ENCODE data around the gene IFIT3.
A peak's percentile ranks its signal among the peaks of the same experiment; 100 is the strongest.
"Not testable (repeated sequence)": the region's sequence is repeated elsewhere in the genome, so short reads cannot be mapped to it uniquely, and the experiment has no call there.

Gene IFIT3

DNA sequence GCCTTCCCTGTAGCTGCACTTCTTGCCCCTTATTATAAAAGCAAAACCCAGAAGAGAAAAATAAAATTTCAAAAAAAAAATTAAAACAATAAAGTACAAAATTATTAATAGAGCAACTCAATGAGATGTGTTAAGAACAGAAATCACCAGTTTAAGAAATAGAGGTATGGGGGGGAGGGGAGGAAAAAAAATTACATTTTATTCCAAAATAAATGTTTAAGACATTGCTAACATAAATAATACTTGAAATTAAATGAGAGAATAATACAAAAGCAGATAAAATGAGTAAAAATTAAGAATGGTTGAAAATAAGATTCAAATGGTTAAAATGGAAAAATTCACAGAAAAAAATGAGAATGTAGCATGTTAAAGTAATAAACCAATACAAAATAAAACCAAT is 22.9 kb upstream of the IFIT3 start:
- DNase-seq, result no peak

DNA sequence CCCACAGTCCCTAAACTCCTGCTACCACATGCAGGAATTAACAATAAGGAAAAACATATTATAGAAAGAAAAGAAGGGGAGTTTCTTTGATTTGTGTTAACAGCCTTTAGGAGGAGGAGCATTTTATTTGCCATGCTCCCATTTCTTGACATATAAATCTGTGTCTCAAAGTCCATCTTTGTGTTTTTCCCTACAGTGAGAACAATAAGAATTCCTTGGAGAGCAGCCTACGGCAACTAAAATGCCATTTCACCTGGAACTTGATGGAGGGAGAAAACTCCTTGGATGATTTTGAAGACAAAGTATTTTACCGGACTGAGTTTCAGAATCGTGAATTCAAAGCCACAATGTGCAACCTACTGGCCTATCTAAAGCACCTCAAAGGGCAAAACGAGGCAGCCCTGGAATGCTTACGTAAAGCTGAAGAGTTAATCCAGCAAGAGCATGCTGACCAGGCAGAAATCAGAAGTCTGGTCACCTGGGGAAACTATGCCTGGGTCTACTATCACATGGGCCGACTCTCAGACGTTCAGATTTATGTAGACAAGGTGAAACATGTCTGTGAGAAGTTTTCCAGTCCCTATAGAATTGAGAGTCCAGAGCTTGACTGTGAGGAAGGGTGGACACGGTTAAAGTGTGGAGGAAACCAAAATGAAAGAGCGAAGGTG is 21.9 kb upstream of the IFIT3 start:
- DNase-seq, result no peak

GRCh38 chr10:89306434-89307268 is 21.1 kb upstream of the IFIT3 start:
- DNase-seq, result no peak

- no peak for DNase-seq
These were observed 20.6 kb upstream of the IFIT3 start for GRCh38 chr10:89307269-89307577.

- DNase-seq, result no peak
These were observed 19.5 kb upstream of the IFIT3 start for GRCh38 chr10:89308266-89308665.

DNA sequence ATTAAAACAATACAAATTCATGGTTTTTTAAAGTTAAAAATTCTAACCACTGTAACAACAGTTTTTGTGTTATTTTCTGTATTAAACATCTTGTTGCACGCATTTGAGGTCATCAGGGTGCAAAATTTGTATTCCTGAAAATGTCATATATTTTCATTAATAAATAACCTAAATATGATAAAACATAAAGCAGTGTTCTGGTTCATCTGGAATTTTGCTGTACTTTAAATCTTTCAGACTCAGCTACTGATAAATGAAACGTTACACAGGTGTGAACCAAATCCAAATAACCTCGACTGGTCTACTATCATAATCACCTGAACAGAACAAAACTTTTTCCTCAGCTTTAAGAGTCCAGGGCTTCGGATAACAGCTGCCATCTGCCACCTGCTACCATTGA is 19.1 kb upstream of the IFIT3 start:
- DNase-seq, result no peak

DNA sequence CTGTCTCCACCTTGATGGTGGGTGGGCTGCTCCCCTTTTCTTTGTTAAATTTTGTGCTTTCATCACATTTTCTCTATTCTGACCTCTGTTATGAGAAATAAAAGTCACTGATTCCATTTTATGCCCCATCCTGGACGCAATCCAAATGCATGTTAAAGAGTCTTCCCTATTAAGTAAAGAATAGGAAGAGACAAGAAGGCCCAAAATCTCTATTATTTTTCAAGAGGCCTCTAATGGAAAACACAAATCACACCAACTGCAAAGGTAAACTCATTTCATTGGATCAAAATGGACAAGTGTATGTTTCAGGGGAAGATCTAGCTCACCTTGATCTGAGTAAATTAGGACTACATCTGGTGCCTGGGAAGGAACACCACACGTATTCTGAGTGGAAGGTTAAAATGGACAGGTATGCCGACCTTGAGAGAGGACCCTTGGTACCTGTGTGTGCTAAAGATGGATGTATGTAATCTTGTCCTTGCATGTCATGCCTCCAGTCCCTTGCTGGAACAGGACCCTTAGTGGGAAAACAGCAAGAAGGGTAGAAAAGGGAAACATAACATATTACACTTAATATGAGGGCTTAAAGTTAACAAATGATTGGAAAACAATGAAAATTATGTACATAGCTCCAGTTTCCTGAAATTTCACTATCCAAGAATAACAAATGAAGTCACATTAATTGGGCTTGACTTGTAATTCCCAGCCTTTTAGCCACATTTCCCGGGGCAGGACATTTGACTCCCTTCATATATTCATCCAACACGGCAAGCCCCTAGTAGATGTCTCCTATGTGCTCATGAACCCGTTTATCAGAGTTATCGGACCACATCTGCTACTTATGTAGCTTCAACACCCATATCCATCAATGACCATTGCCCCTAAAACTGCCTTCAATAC is 18.4 kb upstream of the IFIT3 start:
- DNase-seq, result no peak

DNA sequence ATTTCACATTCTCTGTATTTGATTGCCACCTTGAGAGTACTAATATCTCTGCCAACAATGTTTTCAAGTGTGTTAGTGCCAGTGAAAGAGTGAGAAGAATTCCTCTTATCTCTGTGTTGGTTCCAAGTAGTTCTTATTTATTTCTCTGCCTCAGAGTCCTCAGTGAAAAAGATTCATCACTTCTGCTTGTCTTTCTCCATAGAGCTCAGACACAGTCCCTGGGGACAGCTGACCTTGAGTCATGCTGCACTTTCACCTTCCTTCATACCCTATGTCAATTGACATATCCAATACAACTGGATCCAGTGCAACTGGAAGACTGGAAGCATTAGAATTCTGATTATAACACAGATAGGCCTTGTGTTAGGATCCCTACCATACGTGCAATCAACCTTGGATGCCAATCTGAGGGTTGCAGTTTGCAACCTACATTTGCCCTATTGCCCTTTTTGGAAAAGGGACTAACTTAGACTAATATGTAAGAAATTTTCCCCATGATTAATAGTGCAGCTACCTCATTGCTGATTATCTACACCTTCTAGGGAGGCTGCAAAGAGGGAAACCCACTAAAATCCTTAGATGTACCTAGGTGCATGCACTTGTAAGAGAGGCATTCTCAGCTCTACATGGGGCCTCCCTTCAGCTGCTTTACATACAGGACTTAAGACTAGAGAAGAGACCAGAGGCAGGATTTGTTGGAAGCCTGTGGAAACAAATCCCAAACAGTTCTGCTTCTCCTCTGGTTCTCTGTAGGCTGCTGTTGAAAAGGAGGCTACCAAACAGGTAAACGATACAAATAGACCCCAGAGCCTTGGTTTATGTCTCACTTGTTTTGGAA is 17.5 kb upstream of the IFIT3 start:
- DNase-seq, result no peak

- DNase-seq, result no peak
These were observed 14.8 kb upstream of the IFIT3 start for GRCh38 chr10:89312973-89313372.

DNA sequence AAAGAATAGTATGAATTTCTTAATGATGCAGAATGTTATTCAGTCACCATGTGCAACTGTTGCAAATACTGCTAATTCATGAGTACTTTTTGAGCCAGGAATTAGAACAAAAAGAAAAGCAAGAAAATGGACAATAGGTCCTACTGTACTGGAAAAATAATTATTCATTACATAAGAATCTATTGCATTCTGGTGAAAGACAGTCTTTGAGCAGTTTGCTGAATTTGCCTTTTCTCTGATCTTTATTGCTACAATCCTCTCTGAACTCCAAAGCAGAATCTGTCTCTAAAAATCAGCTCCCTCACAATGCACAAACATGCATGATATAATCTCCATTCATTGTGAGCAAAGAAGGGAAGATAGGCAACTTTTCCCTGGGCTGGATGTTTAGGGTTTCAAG is 13.1 kb upstream of the IFIT3 start:
- DNase-seq, result no peak

DNA sequence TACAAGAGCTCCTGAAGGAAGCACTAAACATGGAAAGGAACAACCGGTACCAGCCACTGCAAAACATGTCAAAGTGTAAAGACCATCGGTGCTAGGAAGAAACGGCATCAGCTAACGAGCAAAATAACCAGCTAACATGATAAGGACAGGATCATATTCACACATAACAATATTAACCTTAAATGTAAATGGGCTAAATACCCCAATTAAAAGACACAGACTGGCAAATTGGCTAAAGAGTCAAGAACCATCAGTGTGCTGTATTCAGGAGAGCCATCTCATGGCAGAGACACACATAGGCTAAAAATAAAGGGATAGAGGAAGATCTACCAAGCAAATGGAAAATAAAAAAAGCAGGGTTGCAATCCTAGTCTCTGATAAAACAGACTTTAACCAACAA is 9.8 kb upstream of the IFIT3 start:
- not testable (repeated sequence) for DNase-seq

DNA sequence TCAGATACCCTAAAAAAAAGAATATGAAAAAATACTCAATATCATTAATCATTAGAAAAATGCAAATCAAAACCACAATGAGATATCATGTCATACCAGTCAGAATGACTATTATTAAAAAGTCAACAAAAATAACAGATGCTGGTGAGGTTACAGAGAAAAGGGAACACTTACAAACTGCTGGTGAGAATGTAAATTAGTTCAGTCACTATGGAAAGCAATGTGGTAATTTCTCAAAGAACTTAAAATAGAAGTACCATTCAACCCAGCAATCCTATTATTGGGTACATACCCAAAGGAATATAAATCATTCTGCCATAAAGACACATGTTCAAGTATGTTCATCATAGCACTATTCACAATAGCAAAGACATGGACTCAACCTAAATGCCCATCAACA is 2.7 kb upstream of the IFIT3 start:
- not testable (repeated sequence) for DNase-seq

DNA sequence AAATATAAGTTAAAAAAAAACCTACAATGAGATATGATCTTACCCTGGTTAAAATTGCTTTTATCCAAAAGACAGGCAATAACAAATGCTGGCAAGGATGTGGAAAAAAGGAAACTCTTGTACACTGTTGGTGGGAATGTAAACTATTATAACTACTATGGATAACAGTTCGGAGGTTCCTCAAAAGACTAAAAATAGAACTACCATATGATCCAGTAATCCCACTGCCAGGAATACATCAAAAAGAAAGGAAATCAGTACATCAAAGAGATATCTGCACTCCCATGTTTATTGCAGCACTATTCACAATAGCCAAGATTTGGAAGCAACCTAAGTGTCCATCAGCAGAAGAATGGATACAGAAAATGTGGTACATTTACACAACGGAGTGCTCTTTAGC is 1.9 kb upstream of the IFIT3 start:
- not testable (repeated sequence) for DNase-seq

GRCh38 chr10:89329151-89329550 is 1.4 kb downstream of the IFIT3 start:
- no peak for DNase-seq

DNA sequence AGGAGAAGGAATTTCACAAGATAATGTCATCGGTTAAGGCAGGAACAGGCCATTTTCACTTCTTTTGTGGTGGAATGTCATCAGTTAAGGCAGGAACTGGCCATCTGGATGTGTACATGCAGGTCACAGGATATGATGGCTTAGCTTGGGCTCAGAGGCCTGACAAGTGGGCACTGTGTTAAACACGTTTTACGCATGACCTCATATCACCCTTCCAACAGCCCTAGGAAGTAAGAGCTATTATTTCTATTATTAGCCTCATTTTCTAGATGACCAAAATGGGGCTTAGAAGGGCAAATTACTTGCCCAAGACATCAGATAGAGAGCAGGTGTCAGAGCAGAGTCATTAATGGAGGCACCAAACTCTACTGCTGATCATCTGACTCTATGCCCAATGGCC is 2.2 kb downstream of the IFIT3 start:
- not testable (repeated sequence) for DNase-seq

DNA sequence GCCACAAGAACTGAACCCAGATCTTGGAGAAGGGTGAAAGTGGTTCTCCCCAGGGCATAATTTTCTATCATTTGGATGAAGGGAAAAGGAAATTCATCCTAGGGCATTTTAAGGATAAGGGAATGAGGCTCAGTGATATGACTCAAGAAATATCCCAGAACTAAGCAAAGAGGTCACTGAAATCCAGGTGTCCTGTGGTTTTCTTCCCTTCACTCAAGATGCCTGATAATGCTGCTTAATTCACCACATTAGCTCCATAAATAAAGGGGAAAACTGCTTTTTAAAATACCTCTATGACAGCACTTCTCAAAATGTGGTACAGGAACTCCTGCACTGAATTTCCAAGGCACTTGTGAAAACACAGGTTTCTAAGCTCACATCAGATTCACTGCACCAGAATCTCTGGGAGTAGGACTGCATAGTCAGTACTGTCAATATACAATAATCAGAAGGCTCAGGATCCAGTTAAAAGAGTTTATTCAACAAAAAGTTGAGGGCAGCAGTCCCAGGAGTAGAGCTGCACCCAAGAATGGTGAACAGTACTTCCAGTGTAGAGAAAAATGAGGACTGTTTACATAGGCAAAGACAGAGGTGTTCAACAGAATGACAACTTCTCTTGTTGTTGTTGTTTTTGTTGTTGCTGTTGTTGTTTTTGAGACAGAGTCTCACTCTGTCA is 2.9 kb downstream of the IFIT3 start:
- DNase-seq, result no peak

DNA sequence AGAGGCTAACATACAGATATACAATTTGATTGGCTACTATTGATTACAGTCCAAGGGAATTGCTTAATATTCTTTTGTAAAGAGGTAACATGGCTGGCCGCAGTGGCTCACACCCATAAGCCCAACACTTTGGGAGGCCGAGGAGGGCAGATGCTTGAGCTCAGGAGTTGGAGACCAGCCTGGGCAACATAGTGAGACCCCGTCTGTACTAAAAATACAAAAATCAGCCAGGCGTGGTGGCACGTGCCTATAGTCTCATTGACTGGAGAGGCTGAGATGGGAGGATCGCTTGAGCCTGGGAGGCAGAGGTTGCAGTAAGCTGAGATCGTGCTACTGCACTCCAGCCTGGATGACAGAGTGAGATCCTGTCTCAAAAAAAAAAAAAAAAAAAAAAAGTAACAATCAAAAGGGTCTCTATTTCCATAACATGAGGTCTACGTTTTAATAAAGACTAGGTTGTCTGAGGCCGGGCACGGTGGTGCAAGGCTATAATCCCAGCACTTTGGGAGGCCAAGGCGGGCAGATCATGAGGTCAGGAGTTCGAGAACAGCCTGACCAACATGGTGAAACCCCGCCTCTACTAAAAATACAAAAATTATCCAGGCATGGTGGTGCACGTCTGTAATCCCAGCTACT is 3.8 kb downstream of the IFIT3 start:
- DNase-seq, result not testable (repeated sequence)

DNA sequence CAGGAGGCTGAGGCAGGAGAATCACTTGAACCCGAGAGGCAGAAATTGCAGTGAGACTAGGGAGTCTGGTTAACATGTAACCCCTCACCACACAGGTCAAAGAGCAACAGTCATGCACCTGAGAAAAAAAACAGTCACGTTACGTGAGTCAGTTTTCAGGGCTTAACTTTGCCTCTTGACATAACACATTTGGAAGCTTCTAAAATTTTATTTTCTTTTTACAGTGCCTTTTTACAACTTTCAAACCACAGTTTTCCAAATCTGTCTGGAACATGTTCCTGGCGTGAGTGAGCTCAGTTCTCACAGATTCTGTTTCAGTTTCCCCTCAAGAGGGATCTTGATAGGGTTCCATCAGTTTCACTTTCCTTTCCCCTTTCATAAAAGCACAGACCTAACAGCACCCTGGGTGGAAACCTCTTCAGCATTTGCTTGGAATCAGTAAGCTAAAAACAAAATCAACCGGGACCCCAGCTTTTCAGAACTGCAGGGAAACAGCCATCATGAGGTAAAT is 4.4 kb downstream of the IFIT3 start:
- DNase-seq, result peak; percentile 68

GRCh38 chr10:89335226-89335625 is 7.4 kb downstream of the IFIT3 start:
- DNase-seq, result no peak

DNA sequence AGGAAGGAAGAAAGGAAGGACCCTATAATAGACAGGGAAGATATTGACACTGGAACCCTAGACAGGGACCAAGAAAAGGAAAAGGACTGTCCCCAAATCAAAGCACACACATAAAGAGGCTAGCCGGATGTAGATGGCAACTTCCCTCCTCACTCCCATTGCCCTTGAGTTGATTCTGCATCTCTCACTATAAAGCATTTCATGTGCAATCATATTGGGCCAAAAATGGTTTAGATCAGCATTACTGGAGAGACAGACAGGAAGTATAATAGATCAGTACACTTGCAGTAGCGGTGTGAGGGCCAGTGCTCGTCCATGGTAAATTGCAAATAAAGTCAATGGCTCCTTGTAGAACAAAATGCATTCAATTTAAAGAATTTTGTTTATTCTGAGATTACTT is 8.4 kb downstream of the IFIT3 start:
- DNase-seq, result no peak

DNA sequence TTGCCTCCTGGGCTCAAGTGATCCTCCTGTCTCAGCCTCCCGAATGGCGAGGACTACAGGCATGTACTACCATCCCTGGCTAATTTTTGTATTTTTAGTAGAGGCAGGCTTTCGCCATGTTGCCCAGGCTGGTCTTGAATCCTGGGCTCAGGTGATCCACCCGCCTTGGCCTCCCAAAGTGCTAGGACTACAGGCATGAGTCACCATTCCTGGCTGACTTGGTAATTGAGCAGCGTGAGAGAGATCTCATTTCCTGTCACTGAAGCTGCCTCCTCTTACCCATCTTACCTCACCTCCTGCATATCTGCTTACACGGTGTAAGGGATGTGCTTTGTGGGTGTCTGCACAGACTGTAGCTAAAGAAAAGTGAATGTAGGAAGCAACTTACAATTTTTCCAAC is 9.7 kb downstream of the IFIT3 start:
- peak; percentile 74 for DNase-seq
